Measurements from ENCODE around the gene E2F2.

Gene E2F2

DNA sequence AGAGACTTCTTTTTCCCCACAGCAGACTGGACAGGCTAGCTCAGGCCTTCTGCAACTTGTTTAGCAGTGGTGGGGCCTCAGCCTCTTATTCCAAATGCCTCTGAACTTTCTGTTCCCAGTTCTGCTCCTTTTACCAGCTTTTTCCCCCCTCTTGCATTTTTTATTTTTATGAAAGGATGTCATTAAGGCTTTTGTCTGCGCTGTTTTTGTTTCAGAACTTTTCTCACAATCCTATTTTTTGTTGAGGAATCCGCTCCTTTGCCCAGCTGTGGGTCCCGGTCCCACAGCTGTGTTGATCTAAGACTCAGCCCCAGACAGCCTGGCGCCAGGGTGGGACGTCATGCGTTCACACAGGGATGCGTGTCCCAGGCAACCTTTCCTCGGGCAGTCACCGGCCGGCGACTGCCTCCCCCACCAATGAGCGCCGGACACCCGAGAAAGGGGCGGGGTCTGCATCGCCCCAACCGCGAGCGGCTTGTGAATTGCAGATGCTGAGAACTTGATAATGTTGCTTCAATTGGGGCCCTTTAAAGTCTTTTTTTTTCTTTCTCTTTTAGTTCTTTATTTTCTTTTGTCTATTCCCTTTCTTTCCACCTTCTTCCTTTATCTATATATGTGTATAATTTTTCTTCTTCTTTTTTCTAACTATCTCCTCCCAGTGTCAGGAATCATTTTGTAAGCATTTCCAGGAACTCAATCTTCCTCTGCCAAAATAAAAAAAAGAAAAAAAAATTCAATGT is 31.3 kb upstream of the E2F2 start:
- peak; percentile 76 for DNase-seq

DNA sequence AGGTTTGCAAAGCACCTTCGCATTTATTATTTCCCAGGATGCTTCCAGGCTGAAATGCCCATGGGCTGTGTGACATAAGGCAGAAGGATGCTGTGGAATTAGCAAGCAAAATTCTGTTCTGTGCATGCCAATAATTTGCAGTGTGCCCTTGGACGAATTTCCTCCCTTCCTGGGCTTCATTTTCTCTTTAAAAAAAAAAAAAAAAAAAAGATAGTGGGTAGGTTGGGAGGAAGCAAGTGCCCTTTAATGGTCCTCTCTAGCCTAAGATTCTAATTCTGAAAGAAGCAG is 30.7 kb upstream of the E2F2 start:
- no peak for DNase-seq

DNA sequence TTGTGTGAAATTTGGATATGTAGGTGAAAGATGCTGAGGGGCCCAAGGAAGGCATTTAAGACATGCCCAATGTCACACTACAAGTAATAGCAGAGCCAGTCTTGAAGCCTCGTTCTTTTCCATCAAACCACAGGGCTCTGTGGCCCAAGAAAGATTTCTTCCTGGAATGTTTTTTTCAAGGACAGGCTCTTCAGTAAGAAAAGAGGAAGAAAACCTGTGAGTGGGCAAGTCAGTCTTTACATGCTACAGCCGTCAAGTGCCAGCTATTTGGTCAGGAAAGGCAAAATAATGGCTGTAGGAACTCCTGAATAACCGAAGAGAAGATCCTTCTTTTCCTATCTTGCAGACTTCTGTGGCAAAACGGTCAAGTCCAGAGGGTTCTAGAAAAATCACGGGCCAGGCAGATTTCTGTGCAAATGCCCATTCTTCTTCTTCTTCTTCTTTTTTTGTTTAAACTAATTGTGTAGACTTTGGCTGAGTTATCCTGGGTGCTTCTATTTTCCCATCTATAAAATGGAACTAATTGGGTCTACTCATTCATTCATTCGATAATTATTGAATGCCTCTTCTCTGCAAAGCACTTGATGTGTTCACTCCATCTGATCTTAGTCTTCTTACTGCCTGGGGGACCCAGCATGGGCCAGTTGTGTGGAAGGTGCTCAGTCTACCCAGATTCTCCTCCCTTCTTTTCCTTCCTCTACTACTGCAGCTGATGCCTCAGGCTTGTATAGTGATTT is 30.2 kb upstream of the E2F2 start:
- no peak for DNase-seq

DNA sequence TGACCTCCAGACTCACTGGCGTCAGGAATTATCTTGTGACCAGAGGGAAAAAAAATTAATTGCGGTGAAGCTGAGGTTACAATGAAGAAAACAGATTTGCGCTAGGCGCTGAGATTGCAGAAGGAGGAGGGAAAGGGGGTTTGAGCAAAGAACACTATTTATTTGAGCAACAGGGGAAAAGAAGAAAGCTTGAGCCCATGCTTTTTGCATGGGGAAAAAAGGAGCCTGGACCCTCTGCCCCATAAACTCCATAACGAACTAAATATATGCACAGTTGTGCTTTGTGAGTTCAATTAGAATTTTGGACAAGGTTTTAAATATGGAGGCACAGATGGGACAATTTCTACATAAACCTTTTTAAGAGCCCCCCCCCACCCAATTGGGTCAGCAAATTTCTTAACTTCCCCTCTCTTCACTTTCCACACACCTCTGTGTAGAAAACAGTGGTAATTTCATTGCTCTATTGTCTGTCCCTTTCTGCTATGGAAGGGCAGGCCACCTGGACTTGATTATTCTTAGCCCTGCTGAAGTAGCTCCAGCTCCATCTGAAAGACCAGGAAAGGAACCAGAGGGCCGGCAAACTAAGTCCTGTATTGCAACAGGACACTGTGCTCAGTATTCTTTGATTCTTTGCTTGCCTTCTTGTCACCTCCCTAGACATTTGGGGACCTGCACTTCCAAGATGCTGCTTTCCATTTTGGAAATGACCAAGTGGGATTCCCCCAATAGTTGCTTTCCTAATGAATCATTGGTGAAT is 29.1 kb upstream of the E2F2 start:
- no peak for DNase-seq

DNA sequence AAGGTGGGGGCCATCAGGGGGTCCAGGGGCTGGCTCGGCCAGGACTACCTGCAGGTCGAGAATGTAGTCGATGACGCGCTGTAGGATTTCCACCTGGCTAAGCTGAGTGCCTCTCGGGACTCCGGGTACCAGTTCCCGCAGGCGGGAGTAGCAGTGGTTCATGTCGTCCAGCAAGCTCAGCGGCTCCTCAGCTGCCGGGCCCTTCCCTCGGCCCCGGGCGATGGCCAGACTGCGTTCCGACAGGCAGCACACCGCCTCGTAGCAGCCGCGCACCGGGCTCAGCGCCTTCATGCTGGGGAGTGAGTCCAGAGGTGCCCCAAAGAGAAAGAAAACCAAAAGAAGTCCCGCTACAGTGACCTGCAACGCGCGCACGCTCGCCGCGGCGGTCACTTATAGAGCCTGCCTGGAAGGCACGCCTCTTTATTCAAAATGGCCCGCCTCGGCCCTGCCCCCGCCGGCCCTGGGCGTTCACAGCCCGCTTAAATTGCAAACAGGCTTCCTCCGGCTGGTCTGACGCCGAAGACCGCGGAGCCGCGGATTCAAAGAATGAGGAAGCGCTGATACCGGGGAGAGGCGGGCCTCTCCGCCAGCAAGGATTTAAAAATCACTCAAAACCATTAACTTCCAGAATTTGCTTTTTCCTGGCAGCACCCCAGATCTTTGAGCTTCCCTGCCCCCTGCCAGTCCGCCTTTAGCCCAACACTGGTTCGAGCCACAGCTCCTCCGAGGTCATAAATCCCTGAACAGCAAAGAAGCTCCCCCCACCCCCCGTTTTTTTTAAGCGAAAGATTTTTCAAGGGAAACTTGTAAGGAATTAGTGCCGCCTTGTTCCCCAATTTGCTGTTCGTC is 28.3 kb upstream of the E2F2 start, which contains the start of gene ID3:
Gene ID3 (minus strand): TSS at position 366 of the 849 bp plus-strand sequence. CDS start 75 bp downstream, at position 291.
- DNase-seq: peak; percentile 83

DNA sequence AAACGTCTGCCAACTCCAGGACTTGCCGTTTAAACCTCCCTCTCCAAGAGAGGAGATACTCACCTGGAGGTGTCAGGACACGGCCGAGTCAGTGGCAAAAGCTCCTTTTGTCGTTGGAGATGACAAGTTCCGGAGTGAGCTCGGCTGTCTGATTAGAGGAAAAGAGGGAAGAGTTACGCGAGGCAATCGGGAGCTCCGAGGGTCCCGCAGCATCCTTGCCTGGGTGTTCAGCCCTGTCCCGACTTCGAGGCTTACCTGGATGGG is 27.8 kb upstream of the E2F2 start:
- DNase-seq: no peak

DNA sequence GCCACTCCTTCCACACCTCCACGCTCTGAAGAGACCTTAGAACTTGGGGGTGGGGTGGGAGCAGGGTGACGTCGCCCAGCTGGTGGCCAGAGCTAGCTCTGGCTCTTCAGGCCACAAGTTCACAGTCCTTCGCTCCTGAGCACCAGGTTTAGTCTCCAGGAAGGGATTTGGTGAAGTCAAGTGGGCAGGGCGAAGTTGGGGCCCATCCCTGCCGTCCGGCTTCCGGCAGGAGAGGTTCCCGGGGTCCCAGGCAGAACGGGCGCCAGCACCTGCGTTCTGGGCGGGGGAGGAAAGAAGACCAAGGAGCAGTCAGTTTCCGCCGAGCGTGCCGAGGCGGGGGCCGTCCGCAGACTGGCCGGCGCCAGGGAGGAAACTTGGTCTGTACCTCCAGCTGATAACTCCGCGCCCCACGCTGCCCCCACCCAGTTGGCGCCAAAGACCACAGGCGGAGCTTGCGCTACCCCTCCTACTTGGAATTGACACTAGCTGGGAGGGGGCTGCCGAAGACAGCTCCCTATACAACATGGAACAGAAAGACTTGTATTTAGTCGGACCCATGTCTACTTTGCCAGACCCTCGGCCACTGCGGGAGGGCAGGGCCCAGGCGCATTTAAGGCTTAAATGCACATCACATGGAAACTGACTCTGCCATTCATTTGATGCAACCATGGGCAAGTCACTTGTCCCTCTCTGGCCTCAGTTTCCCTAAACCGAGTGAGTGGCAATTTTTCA is 27.3 kb upstream of the E2F2 start:
- DNase-seq: peak; percentile 12

DNA sequence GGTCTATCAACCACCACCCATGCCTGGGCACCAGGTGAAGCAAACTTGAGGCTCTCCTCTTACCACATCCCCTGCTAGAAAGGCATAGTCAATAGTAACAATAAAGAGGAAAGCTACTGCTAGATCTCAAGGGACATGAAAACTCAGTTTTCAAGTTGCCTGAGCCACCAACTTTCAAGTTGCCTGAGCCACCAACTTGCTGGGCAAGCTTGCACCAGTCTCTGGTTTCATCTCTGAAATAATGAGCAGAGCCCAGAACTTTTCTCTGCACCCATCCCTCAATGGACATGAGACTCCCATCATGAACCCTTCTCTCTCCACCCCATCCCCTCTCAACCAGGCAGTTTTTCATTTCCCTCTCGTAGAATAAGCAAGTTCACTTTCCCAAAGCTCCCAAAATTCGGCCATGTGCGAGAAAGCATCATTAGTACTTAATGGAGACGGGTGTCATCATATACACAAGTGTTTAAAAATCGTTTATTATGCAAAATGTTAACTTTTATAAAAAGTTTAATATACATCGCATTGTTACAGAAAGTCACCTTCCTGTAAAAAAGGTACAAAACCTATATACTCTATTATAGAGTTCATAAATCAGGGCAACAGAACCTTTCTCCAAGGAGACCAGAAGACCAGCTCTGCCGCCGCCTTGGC is 26.6 kb upstream of the E2F2 start:
- no peak for DNase-seq

DNA sequence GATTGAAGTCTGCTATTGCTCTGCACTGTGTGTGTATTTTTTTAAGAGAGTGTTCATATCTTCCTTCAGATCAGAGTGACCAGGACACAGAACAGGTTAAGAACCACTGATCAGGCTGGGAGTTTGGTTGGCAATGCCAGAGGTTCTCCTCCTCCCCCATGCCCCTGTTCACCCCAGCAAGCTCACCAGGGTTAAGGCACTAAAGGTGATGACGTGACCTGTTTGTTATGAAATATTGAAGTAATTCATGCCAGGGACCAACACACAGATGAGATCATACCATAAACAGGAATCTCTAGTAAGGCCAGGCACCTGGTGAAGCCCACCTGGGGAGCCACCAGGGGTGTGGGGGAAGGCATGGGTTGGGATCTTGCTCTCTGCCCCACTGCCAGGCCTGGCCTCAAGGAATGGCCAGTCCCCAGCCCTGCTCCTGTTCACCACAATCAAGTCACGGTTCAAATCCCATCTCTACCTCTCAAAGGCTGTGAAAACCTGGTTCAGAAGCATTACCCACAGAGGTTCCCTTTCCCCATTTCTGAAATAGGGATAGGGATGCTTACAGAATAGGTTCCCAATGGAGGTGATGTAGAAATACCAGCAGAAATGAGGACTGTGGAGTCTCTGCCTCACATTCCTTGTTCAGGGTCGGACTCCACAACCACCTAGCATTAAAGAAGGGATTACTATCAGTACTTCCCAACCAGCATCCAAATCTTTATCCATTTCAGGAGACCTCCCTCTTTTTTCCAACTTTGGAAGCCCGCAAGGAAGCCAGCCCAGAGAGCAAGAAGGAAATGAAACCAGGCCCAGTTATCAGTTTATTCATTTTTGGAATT is 25.8 kb upstream of the E2F2 start:
- DNase-seq: no peak

DNA sequence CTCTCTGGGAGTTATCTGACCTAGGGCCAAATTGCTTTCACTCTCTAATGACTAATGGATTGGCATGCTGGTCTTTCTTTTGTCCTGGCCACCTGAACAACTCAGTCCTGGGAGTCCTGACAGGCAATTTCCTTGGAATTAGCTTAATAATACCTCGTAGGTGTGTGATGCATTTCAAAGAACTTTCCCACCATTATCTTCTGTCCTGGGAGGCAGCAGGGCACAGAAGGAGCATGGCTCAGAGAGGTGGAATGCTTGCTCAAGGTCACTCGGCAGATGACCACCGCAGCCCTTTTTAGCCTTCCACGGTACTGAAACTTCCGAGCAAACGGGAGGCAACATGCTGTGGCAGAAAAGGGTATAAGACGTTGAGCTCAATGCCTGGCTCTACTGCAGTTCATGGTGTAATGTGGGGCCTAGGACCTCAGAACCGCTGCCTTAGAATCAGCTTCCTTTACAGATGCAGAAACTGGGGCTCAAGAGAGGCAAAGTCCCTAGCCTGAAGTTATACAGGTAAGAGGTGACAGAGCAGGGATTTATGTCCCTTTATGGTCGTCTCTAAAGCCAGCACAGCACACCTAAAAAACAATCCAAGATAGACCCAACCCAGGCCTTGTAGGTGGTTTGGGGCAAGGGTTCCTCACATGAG is 25.1 kb upstream of the E2F2 start:
- DNase-seq: no peak

DNA sequence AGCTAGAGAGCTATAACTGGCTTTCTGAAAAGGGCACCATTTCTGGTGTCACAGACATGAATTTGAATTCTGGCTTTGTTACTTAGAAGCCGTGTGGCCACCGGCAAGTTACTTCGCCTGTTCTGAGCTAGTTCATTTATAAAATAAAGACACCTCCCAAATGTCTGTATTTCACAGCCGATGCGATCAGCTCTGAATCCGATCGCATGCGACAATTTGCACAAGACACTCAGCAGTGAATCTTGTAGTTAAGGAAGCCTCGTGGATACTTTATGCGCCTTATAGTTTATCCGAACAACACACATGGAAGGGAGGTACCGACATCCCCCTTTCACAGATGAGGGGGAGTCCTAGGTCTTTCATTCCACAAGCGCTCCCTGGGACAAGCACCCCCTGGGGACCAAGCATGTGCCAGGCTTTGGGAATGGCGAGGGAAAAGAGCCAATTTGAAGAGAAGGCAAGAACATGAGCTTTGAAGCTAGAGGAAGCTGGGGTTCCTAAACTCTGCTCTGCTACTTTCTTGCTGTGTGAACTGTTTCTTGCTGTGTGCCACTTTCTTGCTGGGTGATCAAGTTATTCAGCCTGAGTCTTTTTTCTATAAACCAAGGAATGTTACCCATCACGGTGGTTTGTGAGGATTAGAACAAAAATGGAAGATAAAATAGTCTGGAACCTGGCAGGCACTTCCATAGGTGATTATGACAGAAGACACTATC is 24.4 kb upstream of the E2F2 start:
- DNase-seq: no peak

DNA sequence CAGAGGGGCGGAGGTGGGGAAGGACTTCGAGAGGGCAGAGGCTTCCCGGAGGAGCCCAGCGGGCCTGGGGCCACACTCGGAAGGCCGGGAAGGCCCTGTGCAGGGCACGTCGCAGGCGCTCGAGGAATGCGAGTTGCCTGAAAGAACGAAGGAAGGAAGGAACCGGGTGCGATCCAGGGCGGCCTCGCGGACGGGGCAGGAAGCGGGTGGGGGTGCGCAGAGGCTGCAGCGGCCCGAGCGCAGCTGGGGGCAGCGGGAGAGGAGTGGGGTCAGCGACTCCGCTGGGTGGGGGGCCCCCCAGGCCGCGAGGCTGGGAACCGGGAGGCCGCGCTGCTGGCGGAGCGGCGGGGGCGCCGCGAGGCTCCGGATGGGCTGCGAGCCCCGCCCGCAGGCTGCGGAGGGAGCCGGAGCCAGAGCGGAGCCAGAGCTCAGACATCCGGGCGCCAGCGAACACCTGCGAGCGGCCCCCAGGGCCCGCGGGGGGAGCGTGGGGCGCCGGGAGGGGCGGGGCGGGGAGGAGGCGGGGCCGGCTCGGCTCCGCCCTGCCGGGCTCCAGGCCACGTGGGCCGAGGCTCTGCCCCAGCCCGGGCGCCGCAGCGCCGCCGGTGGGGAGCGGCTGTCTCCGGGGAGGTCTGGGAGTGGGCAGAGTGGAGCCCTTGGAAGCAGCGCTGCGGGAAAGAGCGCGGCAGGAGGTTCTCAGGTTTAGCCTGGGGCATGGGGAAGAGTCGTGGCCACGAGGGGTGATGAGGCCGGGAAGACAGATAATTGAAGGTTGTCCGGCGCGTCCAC is 23.6 kb upstream of the E2F2 start:
- peak; percentile 89 for DNase-seq

DNA sequence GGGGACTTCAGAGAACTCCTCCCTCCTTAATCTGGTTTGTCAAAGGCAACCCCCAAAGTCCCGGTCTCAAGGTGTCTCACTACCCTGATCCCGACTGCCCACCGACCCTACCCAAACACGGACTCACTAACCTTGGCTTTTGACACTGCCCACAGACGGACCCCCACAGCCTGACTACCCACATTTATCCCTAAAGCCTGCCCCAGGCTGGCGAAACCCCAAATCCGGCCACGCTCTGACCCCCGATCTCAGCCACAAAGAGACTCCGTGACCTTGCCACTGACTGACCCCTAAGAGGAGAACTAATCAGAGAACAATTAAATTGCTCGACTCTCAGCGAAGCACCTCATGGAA is 23.1 kb upstream of the E2F2 start:
- DNase-seq: no peak

DNA sequence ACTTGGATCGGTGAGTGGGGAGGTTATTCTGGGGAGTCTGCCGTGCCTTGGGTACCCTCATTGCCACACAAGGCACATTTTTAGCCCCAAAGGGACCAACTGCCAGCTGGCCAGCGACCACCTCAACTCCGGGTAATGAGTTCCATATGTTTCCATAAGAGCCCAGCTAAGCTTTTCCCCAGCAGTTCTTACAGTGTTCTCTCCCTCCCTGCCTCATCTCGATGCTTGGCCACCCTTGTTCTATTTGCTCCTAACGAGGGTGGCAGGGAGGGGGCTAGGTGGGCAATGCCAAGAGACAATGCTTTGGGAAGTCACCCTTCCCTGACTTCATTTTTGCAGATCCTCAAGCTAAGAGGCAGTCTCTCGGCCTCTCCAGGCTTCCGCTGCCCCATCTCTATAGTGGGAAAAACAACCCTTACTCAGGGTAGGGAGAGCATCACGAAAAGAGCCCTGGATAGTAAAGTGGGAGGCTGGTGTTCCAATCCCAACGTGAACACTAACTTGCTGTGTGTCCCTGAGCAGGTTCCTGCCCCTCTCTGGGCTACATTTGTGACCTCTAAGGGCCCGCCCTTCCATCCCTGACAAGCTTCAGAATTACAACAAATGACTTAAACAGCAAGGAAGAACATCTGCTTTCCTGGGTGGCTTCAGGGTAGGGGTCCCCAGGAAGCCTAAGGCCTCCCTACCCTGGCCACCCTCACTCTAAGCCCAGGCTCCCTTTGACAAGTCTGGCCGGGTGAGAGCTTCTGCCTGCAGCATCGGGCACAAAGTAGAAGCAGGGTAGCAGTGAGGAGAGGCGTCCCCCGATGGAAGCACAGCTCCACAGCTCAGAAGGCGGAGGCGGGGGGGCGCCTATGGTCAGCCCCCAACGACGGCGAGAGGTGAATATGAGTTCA is 22.4 kb upstream of the E2F2 start:
- DNase-seq: no peak

DNA sequence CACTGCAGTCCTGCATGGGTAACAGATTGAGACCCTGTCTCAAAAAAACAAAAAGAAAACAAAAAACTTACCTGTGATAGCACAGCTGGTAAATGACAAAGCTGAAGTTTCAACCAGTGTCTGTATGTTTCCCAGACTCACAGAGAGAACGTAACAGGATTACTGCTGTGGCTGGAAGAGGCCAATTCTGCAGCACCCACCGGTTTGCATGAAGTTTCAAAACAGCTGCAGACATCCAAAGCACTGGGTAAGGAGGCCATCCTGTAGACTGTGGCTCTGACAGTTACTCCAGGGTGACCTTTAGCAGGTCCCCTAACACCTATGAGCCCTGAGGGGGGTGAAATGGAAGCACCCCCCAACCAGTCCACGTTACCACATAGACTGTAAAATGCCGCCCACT is 20.8 kb upstream of the E2F2 start:
- no peak for DNase-seq

DNA sequence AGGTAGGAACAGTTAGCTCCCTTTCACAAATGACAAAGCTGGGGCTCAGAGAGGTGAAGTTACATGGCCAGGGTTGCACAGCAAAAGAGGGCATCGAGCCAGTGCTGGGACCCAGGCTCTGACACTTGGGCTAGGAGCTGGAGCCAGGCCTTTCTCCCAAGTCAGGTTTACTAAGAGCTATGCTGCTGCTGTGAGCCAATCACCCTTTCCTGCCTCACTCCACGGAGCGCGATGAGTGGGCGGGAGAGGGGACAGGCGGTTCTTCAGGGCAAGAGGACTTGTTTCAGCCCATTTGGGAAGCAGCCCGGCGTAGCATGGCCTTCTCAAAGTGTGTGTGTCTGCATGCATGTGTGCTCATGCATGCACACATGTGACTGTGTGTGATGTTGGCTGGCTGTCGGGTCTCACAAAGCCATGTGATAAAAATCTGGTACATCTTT is 17.7 kb upstream of the E2F2 start:
- DNase-seq: no peak

DNA sequence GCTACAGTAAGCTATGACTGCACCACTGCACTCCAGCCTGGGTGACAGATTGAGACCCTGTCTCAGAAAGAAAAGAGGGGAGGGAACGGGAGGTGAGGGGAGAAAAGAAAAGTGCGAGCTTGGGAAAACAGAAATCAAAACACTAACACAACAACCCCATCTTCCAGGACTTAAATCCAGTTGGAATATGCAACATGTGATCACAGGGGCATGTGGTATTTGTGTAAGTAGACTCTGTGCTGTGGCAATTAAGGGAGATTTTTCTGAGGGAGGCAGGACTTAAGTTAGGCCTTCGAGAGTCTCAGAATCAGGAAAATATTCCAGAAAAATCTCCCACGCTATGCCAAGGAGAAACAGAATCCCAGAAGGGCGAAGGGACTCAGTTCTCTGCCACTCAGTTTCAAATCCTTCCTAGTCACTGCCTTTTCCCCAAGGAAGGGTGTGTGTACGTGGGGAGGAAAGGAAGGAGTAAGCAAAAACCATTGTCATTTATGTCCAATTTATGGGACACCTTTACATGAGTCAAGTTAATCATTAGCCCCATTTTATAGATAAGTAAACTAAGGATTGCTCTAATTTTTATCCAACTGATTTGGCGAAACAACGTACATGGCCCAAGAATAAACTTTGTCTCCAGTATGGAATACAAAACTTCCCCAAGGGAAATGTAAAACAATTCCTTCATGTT is 16.0 kb upstream of the E2F2 start:
- no peak for DNase-seq

All from NCI-H748 treated with DMSO at 0.1 percent for 48 hours (cell line).